ENCODE measurements around the gene NAT16.

NAT16 gene

GRCh38 chr7:101169110-101169837 lies 10.8 kb downstream of the NAT16 start:
- H3K36me3 ChIP-seq (ENCODE audit: control insufficient read depth in 1 of 2, insufficient read depth in 2 of 2, low read length in 2 of 2), result no peaks in the 10 kb centered on the region
- no peak overlapping the region for H3K27ac ChIP-seq (ENCODE audit: low read length)
- no peaks in the 10 kb centered on the region for H3K9me3 ChIP-seq (ENCODE audit: control insufficient read depth in 1 of 2, low read length in 2 of 2)
- no peak overlapping the region for H3K4me3 ChIP-seq (ENCODE audit: low read depth in 1 of 2, low read length in 2 of 2)
- H3K27me3 ChIP-seq (ENCODE audit: low read depth, low read length), result peaks cover 87% of the 10 kb centered on the region
- peaks cover 4 to 53% of the 10 kb centered on the region in 2 donors for H3K4me1 ChIP-seq (ENCODE audit: control insufficient read depth in 1 of 2, insufficient read depth in 2 of 2, low read length in 2 of 2)

- Histone ChIP-seq H3K27me3 (ENCODE audit: low read depth, low read length) (peaks cover 87% of the 10 kb centered on the region), H3K36me3 (ENCODE audit: control insufficient read depth in 1 of 2, insufficient read depth in 2 of 2, low read length in 2 of 2) (no peaks in the 10 kb centered on the region), H3K9me3 (ENCODE audit: control insufficient read depth in 1 of 2, low read length in 2 of 2) (no peaks in the 10 kb centered on the region), H3K4me3 (ENCODE audit: low read depth in 1 of 2, low read length in 2 of 2) (no peak overlapping the region), H3K27ac (ENCODE audit: low read length) (no peak overlapping the region), H3K4me1 (ENCODE audit: control insufficient read depth in 1 of 2, insufficient read depth in 2 of 2, low read length in 2 of 2) (peaks cover 4 to 60% of the 10 kb centered on the region in 2 donors)
Observed at GRCh38 chr7:101168412-101169049, 11.6 kb downstream of the NAT16 start.

- no peak overlapping the region for H3K4me3 ChIP-seq (ENCODE audit: low read depth in 1 of 2, low read length in 2 of 2)
- H3K4me1 ChIP-seq (ENCODE audit: control insufficient read depth in 1 of 2, insufficient read depth in 2 of 2, low read length in 2 of 2), result peaks cover 4 to 59% of the 10 kb centered on the region in 2 donors
- no peak overlapping the region for H3K27ac ChIP-seq (ENCODE audit: low read length)
- H3K9me3 ChIP-seq (ENCODE audit: control insufficient read depth in 1 of 2, low read length in 2 of 2), result no peaks in the 10 kb centered on the region
- H3K36me3 ChIP-seq (ENCODE audit: control insufficient read depth in 1 of 2, insufficient read depth in 2 of 2, low read length in 2 of 2), result no peaks in the 10 kb centered on the region
- H3K27me3 ChIP-seq (ENCODE audit: low read depth, low read length), result peaks cover 80% of the 10 kb centered on the region
Observed at GRCh38 chr7:101167645-101168411, 12.3 kb downstream of the NAT16 start.

GRCh38 chr7:101166909-101167644 lies 13.0 kb downstream of the NAT16 start:
- Histone ChIP-seq H3K36me3 (ENCODE audit: control insufficient read depth in 1 of 2, insufficient read depth in 2 of 2, low read length in 2 of 2) (no peaks in the 10 kb centered on the region), H3K4me3 (ENCODE audit: low read depth in 1 of 2, low read length in 2 of 2) (no peak overlapping the region), H3K27me3 (ENCODE audit: low read depth, low read length) (peaks cover 79% of the 10 kb centered on the region), H3K27ac (ENCODE audit: low read length) (no peak overlapping the region), H3K9me3 (ENCODE audit: control insufficient read depth in 1 of 2, low read length in 2 of 2) (no peaks in the 10 kb centered on the region), H3K4me1 (ENCODE audit: control insufficient read depth in 1 of 2, insufficient read depth in 2 of 2, low read length in 2 of 2) (peaks cover 4 to 55% of the 10 kb centered on the region in 2 donors)

- Histone ChIP-seq H3K27ac (ENCODE audit: low read length) (no peak overlapping the region), H3K4me1 (ENCODE audit: control insufficient read depth in 1 of 2, insufficient read depth in 2 of 2, low read length in 2 of 2) (peaks cover 4 to 52% of the 10 kb centered on the region in 2 donors), H3K36me3 (ENCODE audit: control insufficient read depth in 1 of 2, insufficient read depth in 2 of 2, low read length in 2 of 2) (no peaks in the 10 kb centered on the region), H3K4me3 (ENCODE audit: low read depth in 1 of 2, low read length in 2 of 2) (no peak overlapping the region), H3K27me3 (ENCODE audit: low read depth, low read length) (peaks cover 74% of the 10 kb centered on the region), H3K9me3 (ENCODE audit: control insufficient read depth in 1 of 2, low read length in 2 of 2) (no peaks in the 10 kb centered on the region)
Observed at GRCh38 chr7:101166648-101166908, 13.5 kb downstream of the NAT16 start.

- H3K27ac ChIP-seq (ENCODE audit: low read length), result no peak overlapping the region
- H3K4me3 ChIP-seq (ENCODE audit: low read depth in 1 of 2, low read length in 2 of 2), result no peak overlapping the region
- peaks cover 69% of the 10 kb centered on the region for H3K27me3 ChIP-seq (ENCODE audit: low read depth, low read length)
- H3K9me3 ChIP-seq (ENCODE audit: control insufficient read depth in 1 of 2, low read length in 2 of 2), result no peaks in the 10 kb centered on the region
- peaks cover 4 to 52% of the 10 kb centered on the region in 2 donors for H3K4me1 ChIP-seq (ENCODE audit: control insufficient read depth in 1 of 2, insufficient read depth in 2 of 2, low read length in 2 of 2)
- H3K36me3 ChIP-seq (ENCODE audit: control insufficient read depth in 1 of 2, insufficient read depth in 2 of 2, low read length in 2 of 2), result no peaks in the 10 kb centered on the region
Observed at GRCh38 chr7:101165958-101166647, 14.0 kb downstream of the NAT16 start.

- Histone ChIP-seq H3K4me3 (ENCODE audit: low read depth in 1 of 2, low read length in 2 of 2) (peak within 1 kb of the TSS in 1 of 2 donors; percentile 30), H3K36me3 (ENCODE audit: control insufficient read depth in 1 of 2, insufficient read depth in 2 of 2, low read length in 2 of 2) (peaks cover 0 to 1% of the 10 kb centered on the region in 2 donors), H3K27ac (ENCODE audit: low read length) (no peak within 1 kb of the TSS), H3K4me1 (ENCODE audit: control insufficient read depth in 1 of 2, insufficient read depth in 2 of 2, low read length in 2 of 2) (peaks cover 4 to 51% of the 10 kb centered on the region in 2 donors), H3K27me3 (ENCODE audit: low read depth, low read length) (peaks cover 62% of the 10 kb centered on the region), H3K9me3 (ENCODE audit: control insufficient read depth in 1 of 2, low read length in 2 of 2) (no peaks in the 10 kb centered on the region)
Observed at GRCh38 chr7:101165075-101165957, 14.8 kb downstream of the NAT16 start, which contains the start of gene VGF. VGF (minus strand) TSS chr7:101165569; CDS start chr7:101164843, 726 bp downstream.

GRCh38 chr7:101164071-101164840 lies 15.8 kb downstream of the NAT16 start:
- Histone ChIP-seq H3K9me3 (ENCODE audit: control insufficient read depth in 1 of 2, low read length in 2 of 2) (no peaks in the 10 kb centered on the region), H3K4me3 (ENCODE audit: low read depth in 1 of 2, low read length in 2 of 2) (peak overlapping the region in 1 of 2 donors; percentile 48), H3K27ac (ENCODE audit: low read length) (no peak overlapping the region), H3K27me3 (ENCODE audit: low read depth, low read length) (peaks cover 51% of the 10 kb centered on the region), H3K36me3 (ENCODE audit: control insufficient read depth in 1 of 2, insufficient read depth in 2 of 2, low read length in 2 of 2) (peaks cover 2 to 12% of the 10 kb centered on the region in 2 donors), H3K4me1 (ENCODE audit: control insufficient read depth in 1 of 2, insufficient read depth in 2 of 2, low read length in 2 of 2) (peaks cover 4 to 41% of the 10 kb centered on the region in 2 donors)

GRCh38 chr7:101163279-101164070 lies 16.6 kb downstream of the NAT16 start:
- Histone ChIP-seq H3K27me3 (ENCODE audit: low read depth, low read length) (peaks cover 44% of the 10 kb centered on the region), H3K27ac (ENCODE audit: low read length) (no peak overlapping the region), H3K4me1 (ENCODE audit: control insufficient read depth in 1 of 2, insufficient read depth in 2 of 2, low read length in 2 of 2) (peaks cover 4 to 41% of the 10 kb centered on the region in 2 donors), H3K4me3 (ENCODE audit: low read depth in 1 of 2, low read length in 2 of 2) (peak overlapping the region in 1 of 2 donors; percentile 48), H3K36me3 (ENCODE audit: control insufficient read depth in 1 of 2, insufficient read depth in 2 of 2, low read length in 2 of 2) (peaks cover 4 to 19% of the 10 kb centered on the region in 2 donors), H3K9me3 (ENCODE audit: control insufficient read depth in 1 of 2, low read length in 2 of 2) (no peaks in the 10 kb centered on the region)

All from muscle layer of duodenum (tissue), 2 donors.